ENCODE measurements around the gene HRCT1. TPM values are rescaled to one million over a fixed set of nuclear protein-coding genes. Genes with fewer than 3 reads are reported as not detected.

HRCT1 gene
- total and polyA plus RNA-seq, 2 experiments from 2014 or later = not detected

- Histone ChIP-seq H3K9me2 (ENCODE audit: insufficient read depth) (peaks cover 6% of the 10 kb centered on the region), H4K20me1 (replicated peaks; ENCODE audit: insufficient read depth) (no peaks in the 10 kb centered on the region), H3K79me2 (replicated peaks; ENCODE audit: insufficient read depth) (no peaks in the 10 kb centered on the region), H3K36me3 (ENCODE audit: insufficient read depth) (no peaks in the 10 kb centered on the region), H3F3A (replicated peaks; ENCODE audit: low read depth) (no peaks in the 10 kb centered on the region), H3K4me2 (no peak overlapping the region), H3K27ac (ENCODE audit: low read depth) (no peak overlapping the region), H3K4me3 (no peak overlapping the region), H3K4me1 (ENCODE audit: insufficient read depth) (no peaks in the 10 kb centered on the region), H3K27me3 (ENCODE audit: insufficient read depth) (peaks cover 41% of the 10 kb centered on the region), H2AFZ (peak overlapping the region; percentile 0; the same call in 1 of the 2 replicates)
- peak overlapping the region; percentile 68 for H3K4me3 Mint-ChIP-seq
- H3K27me3 Mint-ChIP-seq (ENCODE audit: insufficient read depth, low read depth, poor library complexity) = peaks cover 30% of the 10 kb centered on the region
- H3K27ac Mint-ChIP-seq = no peak overlapping the region
- TF ChIP-seq EZH2phosphoT487 (IDR thresholded peaks at IDR 0.05; ENCODE audit: unreplicated experiment) = no peak
- no peak for TF ChIP-seq JUNB (IDR thresholded peaks at IDR 0.05; ENCODE audit: unreplicated experiment)
- TF ChIP-seq ZNF331 (CRISPR knock-in tag; IDR thresholded peaks at IDR 0.05; ENCODE audit: low read depth) = no peak
- no peak for TF ChIP-seq POLR2AphosphoS5 (IDR thresholded peaks at IDR 0.05; ENCODE audit: low read depth)
- no peak for TF ChIP-seq NANOG (IDR thresholded peaks at IDR 0.05; ENCODE audit: borderline replicate concordance)
- TF ChIP-seq CREB1 (CRISPR knock-in tag; IDR thresholded peaks at IDR 0.05; ENCODE audit: low read depth) = 0 out of 2 replicates have a peak, but pooled peaks have one; percentile 22
- TF ChIP-seq, protein P1, sequence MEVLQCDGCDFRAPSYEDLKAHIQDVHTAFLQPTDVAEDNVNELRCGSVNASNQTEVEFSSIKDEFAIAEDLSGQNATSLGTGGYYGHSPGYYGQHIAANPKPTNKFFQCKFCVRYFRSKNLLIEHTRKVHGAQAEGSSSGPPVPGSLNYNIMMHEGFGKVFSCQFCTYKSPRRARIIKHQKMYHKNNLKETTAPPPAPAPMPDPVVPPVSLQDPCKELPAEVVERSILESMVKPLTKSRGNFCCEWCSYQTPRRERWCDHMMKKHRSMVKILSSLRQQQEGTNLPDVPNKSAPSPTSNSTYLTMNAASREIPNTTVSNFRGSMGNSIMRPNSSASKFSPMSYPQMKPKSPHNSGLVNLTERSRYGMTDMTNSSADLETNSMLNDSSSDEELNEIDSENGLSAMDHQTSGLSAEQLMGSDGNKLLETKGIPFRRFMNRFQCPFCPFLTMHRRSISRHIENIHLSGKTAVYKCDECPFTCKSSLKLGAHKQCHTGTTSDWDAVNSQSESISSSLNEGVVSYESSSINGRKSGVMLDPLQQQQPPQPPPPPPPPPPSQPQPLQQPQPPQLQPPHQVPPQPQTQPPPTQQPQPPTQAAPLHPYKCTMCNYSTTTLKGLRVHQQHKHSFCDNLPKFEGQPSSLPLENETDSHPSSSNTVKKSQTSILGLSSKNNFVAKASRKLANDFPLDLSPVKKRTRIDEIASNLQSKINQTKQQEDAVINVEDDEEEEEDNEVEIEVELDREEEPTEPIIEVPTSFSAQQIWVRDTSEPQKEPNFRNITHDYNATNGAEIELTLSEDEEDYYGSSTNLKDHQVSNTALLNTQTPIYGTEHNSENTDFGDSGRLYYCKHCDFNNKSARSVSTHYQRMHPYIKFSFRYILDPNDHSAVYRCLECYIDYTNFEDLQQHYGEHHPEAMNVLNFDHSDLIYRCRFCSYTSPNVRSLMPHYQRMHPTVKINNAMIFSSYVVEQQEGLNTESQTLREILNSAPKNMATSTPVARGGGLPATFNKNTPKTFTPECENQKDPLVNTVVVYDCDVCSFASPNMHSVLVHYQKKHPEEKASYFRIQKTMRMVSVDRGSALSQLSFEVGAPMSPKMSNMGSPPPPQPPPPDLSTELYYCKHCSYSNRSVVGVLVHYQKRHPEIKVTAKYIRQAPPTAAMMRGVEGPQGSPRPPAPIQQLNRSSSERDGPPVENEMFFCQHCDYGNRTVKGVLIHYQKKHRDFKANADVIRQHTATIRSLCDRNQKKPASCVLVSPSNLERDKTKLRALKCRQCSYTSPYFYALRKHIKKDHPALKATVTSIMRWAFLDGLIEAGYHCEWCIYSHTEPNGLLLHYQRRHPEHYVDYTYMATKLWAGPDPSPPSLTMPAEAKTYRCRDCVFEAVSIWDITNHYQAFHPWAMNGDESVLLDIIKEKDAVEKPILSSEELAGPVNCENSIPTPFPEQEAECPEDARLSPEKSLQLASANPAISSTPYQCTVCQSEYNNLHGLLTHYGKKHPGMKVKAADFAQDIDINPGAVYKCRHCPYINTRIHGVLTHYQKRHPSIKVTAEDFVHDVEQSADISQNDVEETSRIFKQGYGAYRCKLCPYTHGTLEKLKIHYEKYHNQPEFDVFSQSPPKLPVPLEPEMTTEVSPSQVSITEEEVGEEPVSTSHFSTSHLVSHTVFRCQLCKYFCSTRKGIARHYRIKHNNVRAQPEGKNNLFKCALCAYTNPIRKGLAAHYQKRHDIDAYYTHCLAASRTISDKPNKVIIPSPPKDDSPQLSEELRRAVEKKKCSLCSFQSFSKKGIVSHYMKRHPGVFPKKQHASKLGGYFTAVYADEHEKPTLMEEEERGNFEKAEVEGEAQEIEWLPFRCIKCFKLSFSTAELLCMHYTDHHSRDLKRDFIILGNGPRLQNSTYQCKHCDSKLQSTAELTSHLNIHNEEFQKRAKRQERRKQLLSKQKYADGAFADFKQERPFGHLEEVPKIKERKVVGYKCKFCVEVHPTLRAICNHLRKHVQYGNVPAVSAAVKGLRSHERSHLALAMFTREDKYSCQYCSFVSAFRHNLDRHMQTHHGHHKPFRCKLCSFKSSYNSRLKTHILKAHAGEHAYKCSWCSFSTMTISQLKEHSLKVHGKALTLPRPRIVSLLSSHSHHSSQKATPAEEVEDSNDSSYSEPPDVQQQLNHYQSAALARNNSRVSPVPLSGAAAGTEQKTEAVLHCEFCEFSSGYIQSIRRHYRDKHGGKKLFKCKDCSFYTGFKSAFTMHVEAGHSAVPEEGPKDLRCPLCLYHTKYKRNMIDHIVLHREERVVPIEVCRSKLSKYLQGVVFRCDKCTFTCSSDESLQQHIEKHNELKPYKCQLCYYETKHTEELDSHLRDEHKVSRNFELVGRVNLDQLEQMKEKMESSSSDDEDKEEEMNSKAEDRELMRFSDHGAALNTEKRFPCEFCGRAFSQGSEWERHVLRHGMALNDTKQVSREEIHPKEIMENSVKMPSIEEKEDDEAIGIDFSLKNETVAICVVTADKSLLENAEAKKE (CRISPR knock-in tag; IDR thresholded peaks at IDR 0.05) = peak; percentile 31; the same call in 1 of the 2 replicates
- peak; percentile 90 to 92 for TF ChIP-seq CTCF (conservative IDR thresholded peaks at IDR 0.05; ENCODE audit: low read depth in 2 of 2)
- TF ChIP-seq EZH2 (IDR thresholded peaks at IDR 0.05; ENCODE audit: low read depth, unreplicated experiment) = no peak
- TF ChIP-seq STAT1 (IDR thresholded peaks at IDR 0.05; ENCODE audit: unreplicated experiment) = no peak
- no peak for TF ChIP-seq ZNF114 (CRISPR knock-in tag; IDR thresholded peaks at IDR 0.05)
- ATAC-seq (peak; percentile 92), DNase-seq (ENCODE audit: low spot score) (peak; percentile 94)
- H3K4me1 Mint-ChIP-seq = peaks cover 7% of the 10 kb centered on the region; the same call in 2 of the 3 replicates
- H3K9me3 Mint-ChIP-seq = peaks cover 6% of the 10 kb centered on the region; the same call in 2 of the 3 replicates
- no peaks in the 10 kb centered on the region; the same call in 2 of the 3 replicates for H3K36me3 Mint-ChIP-seq (ENCODE audit: low read depth)
These were observed 39.5 kb downstream of the HRCT1 start for GRCh38 chr9:35945341-35946018.
